GM19238 (cell line): ENCODE results near the gene DEGS2.

Experiments used
- DNase-seq: peaks from one replicate; pipeline ENCODE4 v3.0.0; 2011; ENCODE audit warnings: low spot score; ENCODE audit not compliant: insufficient read length

The DEGS2 gene

GRCh38 chr14:100148837-100149731, 10.4 kb downstream of the DEGS2 start:
- DNase-seq: no peak

GRCh38 chr14:100147691-100148464, 11.6 kb downstream of the DEGS2 start:
- DNase-seq: no peak

- no peak for DNase-seq
These were observed 12.2 kb downstream of the DEGS2 start for GRCh38 chr14:100147181-100147631.

GRCh38 chr14:100146531-100147091, 12.8 kb downstream of the DEGS2 start:
- DNase-seq: no peak

GRCh38 chr14:100145682-100146464, 13.6 kb downstream of the DEGS2 start:
- DNase-seq: no peak

GRCh38 chr14:100144996-100145646, 14.3 kb downstream of the DEGS2 start:
- no peak for DNase-seq

GRCh38 chr14:100144645-100144995, 14.8 kb downstream of the DEGS2 start:
- no peak for DNase-seq

GRCh38 chr14:100143934-100144333, 15.5 kb downstream of the DEGS2 start:
- DNase-seq: no peak

- no peak for DNase-seq
These were observed 15.9 kb downstream of the DEGS2 start for GRCh38 chr14:100143523-100143922.

GRCh38 chr14:100142073-100143040, 17.1 kb downstream of the DEGS2 start:
- no peak for DNase-seq

- DNase-seq: no peak
These were observed 18.3 kb downstream of the DEGS2 start for GRCh38 chr14:100141098-100141497.

- DNase-seq: no peak
These were observed 18.9 kb downstream of the DEGS2 start for GRCh38 chr14:100140452-100141078.

- no peak for DNase-seq
These were observed 20.5 kb downstream of the DEGS2 start for GRCh38 chr14:100138955-100139354.

GRCh38 chr14:100138082-100138787, 21.2 kb downstream of the DEGS2 start:
- no peak for DNase-seq

- DNase-seq: no peak
These were observed 22.3 kb downstream of the DEGS2 start for GRCh38 chr14:100137173-100137572.

- no peak for DNase-seq
These were observed 23.7 kb downstream of the DEGS2 start for GRCh38 chr14:100135784-100136183.

- DNase-seq: no peak
These were observed 24.4 kb downstream of the DEGS2 start for GRCh38 chr14:100135073-100135472.

- no peak for DNase-seq
These were observed 24.9 kb downstream of the DEGS2 start for GRCh38 chr14:100134586-100134985.
